B cell (primary cell): ENCODE measurements around the gene MFAP2. TPM values are rescaled to one million over a fixed set of nuclear protein-coding genes. Genes with fewer than 3 reads are reported as not detected.
A peak's percentile ranks its signal among the peaks of the same experiment; 100 is the strongest.

ENCODE experiments used
- ATAC-seq: fragments of 200-7000 bp; cut with Tn5 transposase; one replicate; pipeline ENCODE4 v1.10.0; 2021; ENCODE audit warnings: low read depth, mild to moderate bottlenecking, moderate number of reproducible peaks, moderate library complexity
- CTCF ChIA-PET: fragments of 350-600 bp; sonication (Branson Sonifier 250); formaldehyde crosslinking; loops from one replicate; lab custom pipeline; 2021; ENCODE audit warnings: antibody characterized with exemption, inconsistent platforms; lab: Charles Lee
- POLR2A ChIA-PET: fragments of 350-600 bp; sonication (Branson Sonifier 250); formaldehyde crosslinking; loops from one replicate; lab custom pipeline; 2021; ENCODE audit warnings: antibody characterized with exemption; lab: Charles Lee
- DNase-seq: peaks from one replicate; pipeline ENCODE4 v3.0.0; 2013
- H2AFZ ChIP-seq: 2 replicates; pipeline ENCODE4 v1.6.1; 2012; ENCODE audit warnings: mild to moderate bottlenecking, low read depth, low read length; ENCODE audit not compliant: insufficient read depth, poor library complexity, severe bottlenecking
- H3K27ac ChIP-seq, 2 donors: 1 replicate in 1 of 2; 2 replicates in 1 of 2; pipeline ENCODE4 v1.5.1; 2012 to 2013; ENCODE audit warnings: low read length in 2 of 2, mild to moderate bottlenecking in 2 of 2, moderate library complexity in 1 of 2
- H3K27me3 ChIP-seq, 4 experiments: fragments of 200-600 bp in 1 of 4; sonication (generic) in 1 of 4; replicated peaks in 1 of 4; 1 replicate in 2 of 4; 2 replicates in 2 of 4; pipeline versions ENCODE4 v1.6.1 to v1.7.0; 2013 to 2016; ENCODE audit warnings: low read length in 3 of 4, mild to moderate bottlenecking in 2 of 4, mixed read lengths in 1 of 4, moderate library complexity in 1 of 4; ENCODE audit not compliant: insufficient read depth in 4 of 4, control insufficient read depth in 3 of 4; ENCODE audit errors: control extremely low read depth in 1 of 4
- H3K36me3 ChIP-seq, 2 experiments: replicated peaks in 1 of 2; 1 replicate in 1 of 2; 2 replicates in 1 of 2; pipeline versions ENCODE4 v1.6.1 to v1.7.1; 2013; ENCODE audit warnings: low read length in 1 of 2; ENCODE audit not compliant: insufficient read depth in 2 of 2, control insufficient read depth in 1 of 2; ENCODE audit errors: control extremely low read depth in 1 of 2, extremely low read depth in 1 of 2
- H3K4me1 ChIP-seq, 2 donors: fragments of 200-600 bp in 1 of 2; sonication (generic) in 1 of 2; 1 replicate in 1 of 2; 2 replicates in 1 of 2; pipeline versions ENCODE4 v1.5.1 to v1.6.1; 2013 to 2017; ENCODE audit warnings: low read length in 2 of 2; ENCODE audit not compliant: control insufficient read depth in 2 of 2, insufficient read depth in 2 of 2
- H3K4me2 ChIP-seq: replicated peaks from 2 replicates; pipeline ENCODE3; 2012; ENCODE audit warnings: mild to moderate bottlenecking, low read depth, low read length; ENCODE audit not compliant: poor library complexity, severe bottlenecking
- H3K4me3 ChIP-seq, 5 experiments: fragments of 200-600 bp in 1 of 5; sonication (generic) in 1 of 5; 1 replicate in 3 of 5; 2 replicates in 2 of 5; pipeline versions ENCODE4 v1.5.1 to v1.7.0; 2011 to 2016; ENCODE audit warnings: low read length in 4 of 5, mild to moderate bottlenecking in 4 of 5, low read depth in 2 of 5, control low read depth in 1 of 5, moderate library complexity in 1 of 5; ENCODE audit not compliant: insufficient read depth in 1 of 5; ENCODE audit errors: control extremely low read depth in 1 of 5, extremely low read depth in 1 of 5
- H3K79me2 ChIP-seq: fragments of 200-600 bp; sonication (generic); one replicate; pipeline ENCODE4 v1.6.0; 2016; ENCODE audit warnings: low read length; ENCODE audit not compliant: control insufficient read depth, insufficient read depth
- H3K9ac ChIP-seq: fragments of 200-600 bp; sonication (generic); 2 replicates; pipeline ENCODE4 v1.6.1; 2017; ENCODE audit warnings: mild to moderate bottlenecking, low read length, moderate library complexity
- H3K9me3 ChIP-seq, 3 donors: one replicate each; pipeline versions ENCODE4 v1.6.1 to v1.7.1; 2013; ENCODE audit warnings: low read length in 2 of 3; ENCODE audit not compliant: control insufficient read depth in 2 of 3, insufficient read depth in 1 of 3; ENCODE audit errors: control extremely low read depth in 1 of 3
- H4K20me1 ChIP-seq: 2 replicates; pipeline ENCODE4 v1.6.0; 2012; ENCODE audit warnings: mild to moderate bottlenecking, low read length; ENCODE audit not compliant: insufficient read depth, control insufficient read depth, poor library complexity, severe bottlenecking
- H3K27ac Mint-ChIP-seq: one replicate; pipeline ENCODE4 v1.8.0; 2021; ENCODE audit warnings: mixed read lengths
- H3K27me3 Mint-ChIP-seq: one replicate; pipeline ENCODE4 v1.8.0; 2021; ENCODE audit warnings: mixed read lengths
- H3K4me1 Mint-ChIP-seq: one replicate; pipeline ENCODE4 v1.8.0; 2021; ENCODE audit warnings: mixed read lengths
- H3K4me3 Mint-ChIP-seq: one replicate; pipeline ENCODE4 v1.8.0; 2021; ENCODE audit warnings: mixed read lengths
- H3K9me3 Mint-ChIP-seq: one replicate; pipeline ENCODE4 v1.8.0; 2022; ENCODE audit warnings: mixed read lengths; ENCODE audit not compliant: insufficient read depth
- CTCF ChIP-seq: fragments of 200-600 bp; IDR thresholded peaks from one replicate; pipeline ENCODE4 v1.8.0; 2022; ENCODE audit warnings: antibody characterized with exemption, mild to moderate bottlenecking
- EZH2 ChIP-seq: IDR thresholded peaks from 2 replicates; pipeline ENCODE4 v1.6.1; 2012; ENCODE audit warnings: borderline replicate concordance, low read depth, mild to moderate bottlenecking, moderate library complexity, low read length; ENCODE audit not compliant: insufficient read depth, poor library complexity, severe bottlenecking
- WGBS: methylation state at CpG from one replicate; pipeline ENCODE4 v1.1.5; 2013; ENCODE audit warnings: missing lambda C conversion rate; ENCODE audit not compliant: insufficient coverage; 5-methylcytosine and 5-hydroxymethylcytosine counted together
- intact Hi-C: fragments of 100-400 bp; cut with micrococcal nuclease; formaldehyde crosslinking; loops from one replicate; pipeline ENCODE4 v1.10.0; 2022
- polyA plus RNA-seq: library from polyadenylated mRNA; depleted of rRNA; stranded (reverse); fragments of >200 nt; gene quantifications from 2 replicates; pipeline ENCODE4 v1.2.3, GENCODE V29; 2012
- total RNA-seq, 2 donors: library from RNA; stranded (reverse); fragments of 120-200 nt in 1 of 2; gene quantifications; 1 replicate in 1 of 2; 2 replicates in 1 of 2; pipeline versions ENCODE4 v1.2.3 to v1.2.4, GENCODE V29; 2013 to 2022

The MFAP2 gene
- total and polyA plus RNA-seq, 2 donors (not counting 1 experiment from before 2014, with no cell fraction given), result not detected

GRCh38 chr1:16960560-16961296 lies 19.7 kb downstream of the MFAP2 start:
- Histone ChIP-seq H3K27ac (peak overlapping the region in 1 of 2 donors; percentile 26), H3K9me3 (no peaks in the 10 kb centered on the region), H3K4me1 (peaks cover 4 to 10% of the 10 kb centered on the region in 2 donors), H3K36me3 (peaks cover 0 to under 1% of the 10 kb centered on the region in 2 experiments), H3K4me3 (peak overlapping the region in 4 of 5 experiments; percentile 37 to 55 (median 50)), H2AFZ (peak overlapping the region; percentile 84), H3K4me2 (peak overlapping the region; percentile 85), H3K27me3 (no peaks in the 10 kb centered on the region), H3K9ac (peak overlapping the region; percentile 49), H4K20me1 (no peaks in the 10 kb centered on the region), H3K79me2 (no peaks in the 10 kb centered on the region)
- H3K4me3 Mint-ChIP-seq, result peak overlapping the region; percentile 91
- H3K4me1 Mint-ChIP-seq, result peaks cover 9% of the 10 kb centered on the region
- DNase-seq (peak; percentile 79), ATAC-seq (peak; percentile 92)
- intact Hi-C loops, result loop anchor here (2.0 kb wide), 1 partner anchor 50 kb away; the partner anchor contains the start of gene ATP13A2
- no peaks in the 10 kb centered on the region for H3K9me3 Mint-ChIP-seq
- H3K27ac Mint-ChIP-seq, result peak overlapping the region; percentile 76
- H3K27me3 Mint-ChIP-seq, result no peaks in the 10 kb centered on the region
- TF ChIP-seq EZH2, result no peak
- peak; percentile 75 for TF ChIP-seq CTCF
- ChIA-PET POLR2A (interaction anchor here (0.7 kb wide), 2 partner anchors 56 to 447 kb away, joined by 3 to 4 read pairs; partner anchors contain the start of gene RNU1-1), CTCF (interaction anchor here (0.7 to 2.8 kb wide), 18 partner anchors 10 to 340 kb away, joined by 3 to 29 read pairs (median 4); no protein-coding TSS in a partner anchor)
- 3% methylated on average over 44 of the region's 57 CpGs for WGBS

- TF ChIP-seq EZH2 (no peak), CTCF (no peak)
- Histone ChIP-seq H3K4me2 (no peak overlapping the region), H3K4me3 (no peak overlapping the region), H3K36me3 (no peaks in the 10 kb centered on the region), H3K27ac (no peak overlapping the region), H3K9ac (no peak overlapping the region), H3K79me2 (no peaks in the 10 kb centered on the region), H4K20me1 (no peaks in the 10 kb centered on the region), H3K4me1 (peaks cover 4 to 10% of the 10 kb centered on the region in 2 donors), H2AFZ (no peak overlapping the region), H3K27me3 (no peaks in the 10 kb centered on the region), H3K9me3 (no peaks in the 10 kb centered on the region)
- DNase-seq, result no peak
- WGBS, result 96% methylated on average over 12 of the region's 12 CpGs
- H3K27me3 Mint-ChIP-seq, result no peaks in the 10 kb centered on the region
- ChIA-PET CTCF (no interaction called here), POLR2A (no interaction called here)
- intact Hi-C loops, result no loop called here
- no peaks in the 10 kb centered on the region for H3K9me3 Mint-ChIP-seq
- H3K27ac Mint-ChIP-seq, result no peak overlapping the region
- H3K4me3 Mint-ChIP-seq, result no peak overlapping the region
- ATAC-seq, result no peak
- peaks cover 9% of the 10 kb centered on the region for H3K4me1 Mint-ChIP-seq
These were observed 21.9 kb downstream of the MFAP2 start for GRCh38 chr1:16958475-16958874.
